Inflammatory macrophage treated with lipopolysaccharide for 1 hour (primary cell): ENCODE results near the gene POLK.
A peak's percentile ranks its signal among the peaks of the same experiment; 100 is the strongest.
"Not testable (repeated sequence)": the region's sequence is repeated elsewhere in the genome, so short reads cannot be mapped to it uniquely, and the experiment has no call there.

Source experiments
- DNase-seq, 2 donors: peaks; one replicate each; pipeline ENCODE4 v3.0.0-alpha.2; 2020 to 2022

The POLK gene

DNA sequence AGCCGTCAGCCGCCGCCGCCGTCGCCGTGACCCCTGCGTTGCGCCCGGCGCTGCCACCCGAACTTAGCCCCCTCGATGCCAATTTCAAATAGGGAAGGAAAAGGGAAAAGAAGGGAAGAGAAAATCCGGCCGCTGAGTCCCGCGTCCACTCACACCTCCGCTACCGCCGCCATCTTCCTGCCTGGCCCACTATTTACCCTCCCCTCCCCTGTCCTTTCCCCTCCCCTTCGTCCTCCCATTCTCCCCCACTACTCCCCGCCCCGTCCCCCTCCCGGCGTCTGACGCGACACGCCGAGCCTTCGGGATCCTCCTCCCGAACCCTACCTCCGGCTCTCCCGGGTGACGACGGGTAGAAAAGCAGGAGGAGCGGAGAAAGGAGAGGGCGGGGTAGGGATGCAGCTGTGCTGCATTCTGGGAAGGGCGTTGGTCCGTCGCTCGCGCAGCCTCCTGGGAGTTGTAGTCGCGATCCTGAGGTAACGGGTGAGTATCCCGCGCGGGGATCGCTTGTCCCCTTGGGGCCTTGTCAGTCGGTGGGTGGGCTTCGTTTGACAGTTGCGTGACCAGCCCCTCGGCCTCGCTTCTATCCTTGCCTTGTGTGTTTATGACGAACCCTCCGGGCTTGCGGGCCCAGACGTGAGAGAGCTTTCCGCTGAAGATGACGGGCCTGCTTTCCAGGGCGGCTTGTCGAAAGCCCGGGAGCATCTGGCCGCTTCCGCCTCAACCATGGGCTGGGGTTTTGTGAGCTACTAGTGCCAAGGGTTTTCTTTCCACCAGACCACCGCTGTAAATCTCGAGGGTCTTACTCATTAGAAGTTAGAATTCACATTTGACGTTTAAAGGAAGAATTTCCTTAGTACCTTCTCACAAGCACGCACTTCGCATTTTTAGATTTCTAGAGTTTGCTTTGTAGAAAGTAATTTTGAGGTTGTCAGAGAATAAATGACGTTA is at the start of gene POLK, which contains the start of gene CERT1:
Gene POLK, plus strand, starts transcription at position 457 of the 948 bp plus-strand sequence.
Gene CERT1, minus strand, starts transcription at position 195 of the 948 bp plus-strand sequence. CDS start 422 bp downstream, outside the sequence.
- DNase-seq = peak; percentile 97 to 99

DNA sequence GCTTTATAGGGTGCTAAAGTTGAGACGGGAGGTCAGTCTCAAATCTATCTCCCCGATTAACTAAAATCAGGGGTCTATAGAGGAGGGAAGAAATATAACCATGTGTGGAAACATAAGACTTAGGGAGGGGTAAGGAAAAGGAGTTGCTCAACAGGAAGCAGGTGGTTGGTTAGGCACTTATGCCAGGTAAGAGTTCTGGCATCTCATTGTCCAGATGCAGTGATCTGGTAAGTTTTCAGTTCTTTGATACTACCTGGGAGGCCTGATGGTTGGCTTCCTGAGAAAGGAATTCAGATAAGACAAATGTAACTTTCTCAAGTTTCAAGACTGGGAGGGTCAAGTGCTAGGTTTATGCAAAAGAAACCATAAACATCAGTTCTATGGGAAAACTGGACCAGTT is 48.0 kb upstream of the POLK start:
- no peak for DNase-seq

DNA sequence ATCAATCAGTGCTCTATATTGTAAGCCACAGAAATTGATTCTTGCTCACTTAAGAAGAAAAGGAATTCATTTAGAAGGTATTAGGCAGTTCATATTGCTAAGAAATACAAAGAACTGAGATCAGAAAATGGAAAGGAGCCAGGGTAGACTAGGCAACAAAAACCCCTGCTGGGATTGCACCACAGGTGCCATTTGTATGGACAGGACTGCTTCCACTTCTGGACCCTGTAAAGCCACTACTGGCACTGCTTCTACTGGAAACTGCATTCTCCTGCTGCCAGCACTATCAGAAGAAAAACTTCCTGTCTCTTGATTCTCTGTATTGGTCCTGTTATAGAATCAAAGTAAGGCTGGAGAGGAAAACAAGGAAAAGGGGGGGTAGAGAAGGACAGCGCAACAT is 46.2 kb upstream of the POLK start:
- no peak for DNase-seq

DNA sequence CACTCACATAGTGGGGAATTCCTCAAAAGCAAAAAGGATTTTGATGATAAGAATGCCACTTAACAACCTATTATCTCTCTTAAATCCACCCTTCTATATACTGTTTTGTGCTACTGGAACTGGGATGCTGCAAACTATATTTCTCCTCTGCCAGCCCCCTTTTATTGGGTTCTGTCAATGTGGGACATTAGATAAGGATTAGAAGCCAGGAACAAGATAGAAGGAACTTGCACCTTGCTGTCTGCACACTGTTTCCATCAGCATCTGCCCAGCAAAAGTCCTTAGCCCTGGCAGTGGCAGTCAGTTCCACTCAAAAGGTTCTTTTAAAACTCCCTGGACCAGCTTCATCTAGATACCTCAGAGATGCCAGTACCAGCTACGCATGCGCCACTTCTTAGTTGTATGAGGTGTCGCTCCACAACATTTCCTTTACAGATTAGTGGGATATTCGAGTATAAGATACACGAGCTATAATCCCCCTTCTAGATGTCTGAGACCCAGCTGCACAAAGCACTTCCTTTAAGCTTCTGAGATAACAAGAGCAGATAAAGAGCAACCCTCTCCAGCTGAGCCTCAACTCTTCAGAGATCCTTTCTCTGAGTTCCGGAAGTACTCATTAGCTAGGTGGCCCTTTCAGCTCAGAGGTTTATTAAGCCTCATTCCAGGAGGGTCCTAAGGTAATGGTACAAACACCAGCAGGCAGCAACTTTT is 45.5 kb upstream of the POLK start:
- DNase-seq = no peak

DNA sequence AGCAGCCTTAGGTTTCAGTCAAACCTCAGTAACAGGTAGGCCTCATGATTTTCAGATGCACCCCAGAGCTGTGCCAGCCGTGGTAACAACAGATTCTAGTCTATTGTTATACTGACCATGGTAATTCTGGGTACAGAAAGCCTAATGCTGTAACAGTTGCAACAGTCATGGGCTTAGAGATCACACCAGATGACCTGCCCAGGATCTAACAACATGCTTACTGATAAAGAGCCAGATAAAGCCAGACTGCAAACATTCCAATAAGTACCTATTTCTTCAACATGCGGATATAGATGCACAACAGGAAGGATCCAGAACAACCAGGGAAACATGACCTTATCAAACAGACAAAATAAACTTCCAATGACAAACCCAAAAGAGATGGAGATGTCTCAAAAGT is 43.1 kb upstream of the POLK start:
- no peak for DNase-seq

DNA sequence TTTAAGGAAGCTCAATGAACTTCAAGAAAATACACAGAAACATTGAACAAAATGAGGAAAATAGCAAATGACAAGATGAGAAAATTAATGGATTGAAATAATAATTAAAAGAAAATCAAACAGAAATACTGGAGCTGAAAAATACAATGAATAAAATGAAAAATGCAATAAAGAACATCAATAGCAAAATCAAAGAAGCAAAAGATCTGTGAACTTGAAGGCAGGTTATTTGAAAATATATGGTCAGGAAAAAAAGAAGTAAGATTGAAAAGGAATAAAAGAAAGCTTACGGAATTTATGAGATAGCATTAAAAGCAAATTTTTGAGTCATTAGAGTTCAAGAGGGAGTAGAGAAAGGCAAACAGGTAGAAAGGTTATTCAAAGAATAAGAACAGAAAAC is 42.7 kb upstream of the POLK start:
- no peak for DNase-seq

DNA sequence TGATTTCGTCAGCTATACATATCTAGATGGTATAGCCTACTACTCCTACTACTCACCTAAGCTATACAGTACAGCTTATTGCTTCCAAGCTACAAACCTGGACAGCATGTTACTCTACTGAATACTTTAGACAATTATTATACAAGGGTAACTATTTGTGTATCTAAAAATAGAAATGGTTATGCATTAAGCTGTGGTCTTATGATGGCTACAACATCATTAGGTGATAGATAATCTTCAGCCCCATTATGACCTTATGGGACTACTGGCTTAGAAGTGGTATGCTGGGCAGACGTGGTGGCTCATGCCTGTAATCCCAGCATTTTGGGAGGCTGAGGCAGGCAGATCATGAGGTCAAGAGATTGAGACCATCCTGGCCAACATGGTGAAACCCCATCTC is 40.5 kb upstream of the POLK start:
- no peak for DNase-seq

DNA sequence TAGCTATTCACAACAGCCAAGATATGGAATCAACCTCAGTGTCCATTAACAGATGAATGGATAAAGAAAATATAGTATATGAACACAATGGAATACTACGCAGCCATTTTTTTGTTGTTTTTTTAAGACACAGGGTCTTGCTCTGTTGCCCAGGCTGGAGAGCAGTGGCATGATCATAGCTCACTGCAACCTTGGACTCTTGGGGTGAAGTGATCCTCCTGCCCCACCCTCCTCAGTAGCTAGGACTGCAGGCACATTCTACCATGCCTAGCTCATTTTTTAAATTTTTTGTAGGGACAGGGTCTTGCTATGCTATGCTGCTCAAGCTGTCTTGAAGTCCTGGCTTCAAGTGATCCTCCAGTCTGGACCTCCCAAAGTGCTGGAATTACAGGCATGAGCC is 38.7 kb upstream of the POLK start:
- no peak for DNase-seq

DNA sequence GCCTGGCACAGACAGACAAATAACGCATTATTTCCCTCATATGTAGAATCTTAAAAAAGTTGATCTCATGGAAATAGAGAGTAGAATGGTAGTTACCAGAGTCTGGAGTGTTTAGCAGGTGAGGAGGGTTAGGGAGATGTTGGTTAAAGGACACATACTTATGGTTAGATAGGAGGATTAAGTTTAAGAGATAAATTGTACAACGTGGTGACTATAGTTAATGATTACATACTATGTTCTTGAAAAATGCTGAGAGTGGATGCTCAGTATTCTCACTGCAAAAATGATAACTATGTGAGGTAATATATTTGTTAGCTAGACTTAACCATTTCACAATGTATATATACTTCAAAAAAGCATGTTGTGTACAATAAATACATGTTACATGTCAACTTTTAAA is 38.2 kb upstream of the POLK start:
- DNase-seq = no peak

DNA sequence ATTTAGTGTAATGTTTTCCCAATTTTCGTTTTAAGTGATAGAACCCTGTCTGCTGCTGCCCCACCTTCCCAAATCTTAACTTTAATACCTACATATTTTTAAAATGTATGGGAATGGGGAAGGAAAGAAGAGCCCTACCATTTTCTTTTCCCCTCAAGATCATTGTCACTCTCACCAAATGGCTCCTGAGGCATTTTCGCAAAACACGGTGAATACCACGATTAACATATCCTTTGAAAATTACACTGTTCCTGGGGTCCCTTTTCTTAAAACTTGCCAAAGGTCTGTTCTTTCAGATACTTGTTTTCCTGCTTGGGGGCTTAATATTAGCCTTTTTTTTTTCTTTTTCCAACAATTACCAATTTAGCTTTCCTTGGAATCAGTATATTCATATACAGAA is 36.3 kb upstream of the POLK start:
- no peak for DNase-seq

DNA sequence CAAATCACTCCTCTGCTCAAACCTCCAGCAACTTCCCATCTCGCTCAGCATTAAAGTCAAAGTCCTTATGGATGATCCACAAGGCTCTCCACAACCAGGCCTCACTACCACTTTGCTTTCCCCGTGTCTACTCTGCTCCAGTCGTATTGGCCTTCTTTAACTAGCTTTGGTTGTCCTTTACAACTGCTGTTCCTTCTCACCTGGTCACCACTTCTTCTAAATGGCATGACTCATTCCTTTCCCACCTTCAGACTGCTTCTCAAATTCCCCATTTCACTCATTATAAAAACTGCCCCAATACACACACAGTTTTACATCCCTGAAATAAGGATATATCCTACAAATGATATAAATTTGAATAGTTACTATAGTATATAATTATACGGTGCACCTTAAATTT is 30.7 kb upstream of the POLK start:
- DNase-seq = no peak

DNA sequence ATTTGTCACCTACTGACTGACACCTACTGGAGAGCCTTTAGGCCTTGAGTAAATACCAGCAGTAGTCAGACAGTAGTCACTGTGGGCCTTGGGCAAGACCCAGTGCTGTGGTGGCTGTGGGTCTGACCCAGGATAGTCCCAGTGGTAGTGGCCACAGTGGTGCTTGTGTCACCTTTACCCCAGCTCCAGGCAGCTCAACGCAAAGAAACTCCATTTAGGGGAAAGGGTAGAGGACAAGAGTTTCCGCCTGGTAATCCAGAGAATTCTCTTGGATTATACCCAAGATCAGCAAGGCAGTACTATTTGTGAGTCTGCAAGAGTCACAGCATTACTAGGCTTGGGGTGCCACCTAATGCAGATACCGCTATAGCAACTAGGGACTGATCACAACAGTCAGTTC is 29.2 kb upstream of the POLK start:
- no peak for DNase-seq

DNA sequence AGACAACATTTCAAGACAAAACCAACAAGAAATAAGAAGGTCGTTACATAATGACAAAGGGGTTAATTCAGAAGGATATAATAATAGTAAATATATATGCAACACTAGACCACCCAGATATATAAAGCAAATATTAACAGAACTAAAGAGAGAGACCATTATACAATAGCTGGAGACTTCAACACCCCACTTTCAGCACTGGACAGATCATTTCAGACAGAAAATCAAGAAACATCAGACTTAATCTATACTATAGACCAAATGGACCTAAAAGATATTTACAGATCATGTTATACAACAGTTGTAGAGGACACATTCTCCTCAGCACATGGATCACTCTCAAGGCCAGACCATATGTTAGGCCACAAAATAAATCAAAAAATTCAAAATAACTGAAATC is 27.1 kb upstream of the POLK start:
- no peak for DNase-seq

DNA sequence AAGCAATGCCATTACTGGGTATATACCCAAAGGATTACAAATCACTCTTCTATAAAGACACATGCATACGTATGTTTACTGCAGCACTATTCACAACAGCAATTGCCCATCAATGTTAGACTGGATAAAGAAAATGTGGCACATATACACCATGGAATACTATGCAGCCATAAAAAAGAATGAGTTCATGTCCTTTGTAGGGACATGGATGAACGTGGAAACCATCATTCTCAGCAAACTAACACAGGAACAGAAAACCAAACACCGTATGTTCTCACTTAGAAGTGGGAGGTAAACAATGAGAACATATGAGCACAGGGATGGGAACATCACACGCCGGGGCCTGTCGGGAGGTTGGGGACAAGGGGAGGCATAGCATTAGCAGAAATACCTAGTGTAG is 21.8 kb upstream of the POLK start:
- DNase-seq = not testable (repeated sequence)

DNA sequence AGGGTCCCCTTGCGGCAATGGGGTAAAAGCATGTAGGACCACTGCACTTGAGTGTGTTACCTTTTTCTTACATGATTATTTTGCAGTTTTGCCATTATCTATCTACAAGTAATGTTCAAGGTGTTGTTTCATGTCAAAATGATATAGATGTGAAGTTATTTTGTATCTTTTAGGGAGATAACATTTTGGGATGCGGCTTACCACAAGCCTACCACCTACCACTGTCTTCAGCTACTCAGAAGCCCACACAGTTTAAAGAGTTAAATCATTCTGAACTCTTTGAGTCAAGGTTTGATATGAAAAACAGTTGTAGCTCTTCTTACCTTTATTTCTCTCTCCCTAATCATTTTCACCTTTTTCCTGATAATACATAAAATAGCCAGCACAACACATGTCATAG is 20.1 kb upstream of the POLK start:
- no peak for DNase-seq

DNA sequence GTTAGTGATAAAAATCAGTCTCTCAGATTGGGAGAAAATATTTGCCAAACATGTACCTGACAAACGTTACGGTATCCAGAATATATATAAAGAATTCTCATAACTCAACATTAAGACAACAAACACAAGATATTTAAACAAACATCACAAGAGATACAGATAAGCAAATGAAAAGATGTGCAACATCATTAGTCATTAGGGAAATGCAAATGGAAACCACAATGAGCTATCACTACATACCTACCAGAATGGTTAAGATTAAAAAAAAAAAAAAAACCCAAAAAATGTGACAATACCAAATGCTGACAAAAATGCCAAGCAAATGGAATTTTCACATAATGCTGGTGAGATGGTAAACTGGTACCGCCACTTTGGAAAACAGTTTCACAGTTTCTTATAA is 15.7 kb upstream of the POLK start:
- no peak for DNase-seq

DNA sequence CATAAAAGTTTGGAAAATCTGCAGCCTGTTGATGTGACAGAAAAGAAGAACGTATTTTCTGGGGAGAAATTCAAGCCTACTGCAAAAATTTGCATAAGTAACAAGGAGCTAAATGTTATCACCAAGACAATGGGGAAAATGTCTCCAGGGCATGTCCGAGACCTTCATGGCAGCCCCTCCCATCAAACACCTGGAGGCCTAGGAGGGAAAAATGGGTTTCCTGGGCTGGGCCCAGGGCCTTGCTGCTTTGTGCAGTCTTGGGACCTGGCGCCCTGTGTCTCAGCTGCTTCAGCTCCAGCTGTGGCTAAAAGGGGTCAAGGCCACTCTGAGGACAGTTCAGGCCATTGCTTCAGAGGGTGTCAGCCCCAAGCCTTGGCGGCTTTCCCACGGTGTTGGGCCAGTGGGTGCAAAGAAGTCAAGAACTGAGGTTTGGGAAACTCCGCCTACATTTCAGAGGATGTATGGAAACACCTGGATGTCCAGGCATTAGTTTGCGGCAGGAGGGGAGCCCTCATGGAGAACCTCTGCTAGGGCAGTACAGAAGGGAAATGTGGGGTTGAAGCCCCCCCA is 13.4 kb upstream of the POLK start:
- no peak for DNase-seq

DNA sequence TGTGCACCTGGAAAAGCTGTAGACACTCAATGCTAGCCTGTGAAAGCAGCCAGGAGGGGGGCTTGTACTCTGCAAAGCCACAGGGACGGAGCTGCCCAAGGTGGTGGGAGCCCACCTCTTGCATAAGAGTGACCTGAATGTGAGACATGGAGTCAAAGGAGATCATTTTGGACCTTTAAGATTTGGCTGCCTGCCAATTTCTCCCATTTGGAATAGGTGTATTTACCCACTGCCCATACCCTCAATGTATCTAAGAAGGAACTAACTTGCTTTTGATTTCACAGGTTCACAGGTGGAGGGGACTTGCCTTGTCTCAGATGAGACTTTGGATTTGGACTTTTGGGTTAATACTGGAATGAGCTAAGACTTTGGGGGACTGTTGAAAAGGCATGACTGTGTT is 12.8 kb upstream of the POLK start:
- not testable (repeated sequence) for DNase-seq

DNA sequence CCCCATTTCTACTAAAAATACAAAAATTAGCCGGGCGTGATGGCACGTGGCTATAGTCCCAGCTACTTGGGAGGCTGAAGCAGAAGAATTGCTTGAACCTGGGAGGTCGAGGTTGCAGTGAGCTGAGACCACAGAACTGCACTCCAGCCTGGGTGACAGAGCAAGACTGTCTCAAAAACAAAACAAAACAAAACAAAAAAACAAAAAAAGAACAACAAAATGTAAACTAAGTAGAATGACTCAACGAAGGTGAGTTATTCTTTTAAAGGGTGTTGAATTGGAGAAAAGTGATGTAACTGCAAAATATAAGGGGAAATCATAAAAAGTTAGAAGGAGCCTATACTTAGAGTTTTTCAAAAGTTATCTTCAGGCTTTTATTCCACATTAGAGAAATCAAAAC is 6.6 kb upstream of the POLK start:
- not testable (repeated sequence) for DNase-seq

DNA sequence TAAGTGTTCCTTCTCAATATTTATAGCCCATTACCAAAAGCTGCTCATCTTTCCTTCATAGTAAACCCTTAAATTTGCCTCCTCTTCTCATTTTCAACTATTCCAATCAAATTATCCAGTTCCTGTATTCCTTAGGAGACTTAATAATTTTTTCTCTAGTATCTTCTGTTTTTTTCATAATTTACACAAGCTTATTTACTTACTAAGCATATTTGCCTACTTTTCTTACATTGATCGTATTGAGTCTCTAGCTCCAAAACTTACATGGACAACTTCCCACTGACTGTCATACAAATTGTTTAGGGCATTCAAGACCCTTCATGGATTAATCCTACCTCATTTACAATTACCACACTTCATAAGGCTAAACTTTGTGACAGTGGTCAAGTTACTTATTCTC is 3.9 kb upstream of the POLK start:
- DNase-seq = no peak

DNA sequence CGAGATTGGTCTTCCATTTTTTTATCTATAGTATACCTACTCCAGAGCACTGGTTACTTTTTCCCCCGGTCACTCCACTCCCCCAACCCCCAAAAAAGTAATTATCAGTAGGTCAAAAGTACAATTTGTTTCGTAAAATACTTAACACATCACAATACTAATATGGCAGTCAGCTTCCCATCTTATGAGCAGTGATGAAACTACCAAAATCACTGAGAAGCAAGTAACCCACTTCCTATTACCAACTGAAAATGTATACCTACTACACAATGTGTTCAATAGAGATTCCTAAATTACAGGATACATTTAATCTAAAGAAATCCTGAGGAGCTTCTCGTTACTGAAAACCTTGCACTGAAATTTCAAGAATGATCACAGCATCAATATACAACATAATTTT is 2.1 kb upstream of the POLK start:
- DNase-seq = peak; percentile 65 to 75

DNA sequence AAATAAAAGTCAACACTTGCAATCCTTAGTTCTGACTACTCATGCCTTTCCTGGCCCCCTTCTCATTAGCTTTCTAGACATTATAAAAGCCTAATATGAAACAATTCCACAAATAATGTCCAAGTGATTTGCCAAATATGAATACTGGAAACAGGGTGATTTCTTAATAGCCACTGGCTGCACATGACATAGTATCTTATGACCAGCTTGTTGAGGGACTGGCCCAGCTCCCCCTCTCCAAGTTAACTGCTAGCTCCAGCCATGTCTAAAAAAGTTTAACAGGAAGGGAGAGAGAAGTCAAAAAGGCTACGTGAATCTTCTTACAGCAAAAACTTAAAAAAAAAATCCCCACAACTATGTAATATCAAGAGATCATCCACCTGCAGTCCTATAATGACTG is 1.7 kb upstream of the POLK start:
- peak; percentile 76 to 87 for DNase-seq

DNA sequence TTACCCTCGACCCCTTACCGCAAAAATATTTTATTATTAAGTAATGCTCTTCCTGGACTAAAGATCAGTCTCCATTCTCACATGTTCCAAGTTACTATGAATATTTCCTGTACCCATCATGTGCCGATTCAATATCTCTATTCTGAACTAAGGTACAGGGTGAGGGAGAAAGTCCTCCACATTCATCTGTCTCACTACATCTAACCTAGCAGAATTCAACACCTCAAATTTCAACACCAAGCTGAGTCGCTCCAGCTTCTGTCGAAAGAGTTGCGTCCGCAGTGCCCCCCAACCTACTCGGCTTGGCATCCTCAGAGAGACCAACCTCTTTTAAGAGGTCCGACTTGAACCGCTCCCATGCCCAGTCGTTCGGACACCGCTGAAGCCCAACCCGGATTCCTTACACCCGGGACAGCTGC is 1.3 kb upstream of the POLK start:
- DNase-seq = peak; percentile 31 to 38
